Activated CD8-positive, alpha-beta memory T cell treated with anti-CD3 and anti-CD28 coated beads, Interleukin-2, amount 50 U/mL, for 24 hours (primary cell): Measurements from ENCODE around the gene CADM3.

Experiments
- DNase-seq: peaks from one replicate; pipeline ENCODE4 v3.0.0-alpha.2; 2020; ENCODE audit errors: extremely low read depth

Gene CADM3

DNA sequence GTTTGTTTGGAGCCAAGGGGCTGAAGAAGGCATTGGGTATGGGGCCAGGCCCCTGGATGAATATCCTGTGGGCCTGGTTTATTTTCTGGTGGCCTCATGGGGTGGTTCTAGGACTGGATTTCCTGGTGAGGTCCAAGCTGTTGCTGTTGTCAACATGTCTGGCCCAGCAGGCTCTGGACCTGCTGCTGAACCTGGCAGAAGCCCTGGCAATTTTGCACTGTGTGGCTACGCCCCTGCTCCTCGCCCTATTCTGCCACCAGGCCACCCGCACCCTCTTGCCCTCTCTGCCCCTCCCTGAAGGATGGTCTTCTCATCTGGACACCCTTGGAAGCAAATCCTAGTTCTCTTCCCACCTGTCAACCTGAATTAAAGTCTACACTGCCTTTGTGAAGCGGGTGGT lies 34.7 kb downstream of the CADM3 start:
- no peak for DNase-seq

DNA sequence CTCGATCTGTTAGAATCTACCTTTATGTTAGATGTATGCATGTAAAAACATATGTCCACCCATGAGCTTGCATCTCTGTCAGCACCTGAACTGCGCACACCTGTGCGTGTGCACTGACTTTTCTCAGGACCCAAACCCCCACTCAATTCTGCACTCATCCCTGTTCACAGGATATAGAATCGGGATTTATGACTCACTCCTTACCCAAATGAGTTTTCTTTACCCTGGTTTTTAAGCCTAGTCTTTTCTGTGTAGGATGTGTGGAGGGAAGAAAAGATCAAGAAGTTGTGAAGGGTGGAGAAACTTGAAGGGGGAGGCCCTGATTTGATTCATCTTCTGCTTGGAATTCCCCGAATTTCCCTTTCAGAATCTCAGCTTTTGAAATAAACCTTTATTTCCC lies 35.7 kb downstream of the CADM3 start:
- no peak for DNase-seq

- no peak for DNase-seq
Measured at GRCh38 chr1:159207774-159208173, 36.4 kb downstream of the CADM3 start.

DNA sequence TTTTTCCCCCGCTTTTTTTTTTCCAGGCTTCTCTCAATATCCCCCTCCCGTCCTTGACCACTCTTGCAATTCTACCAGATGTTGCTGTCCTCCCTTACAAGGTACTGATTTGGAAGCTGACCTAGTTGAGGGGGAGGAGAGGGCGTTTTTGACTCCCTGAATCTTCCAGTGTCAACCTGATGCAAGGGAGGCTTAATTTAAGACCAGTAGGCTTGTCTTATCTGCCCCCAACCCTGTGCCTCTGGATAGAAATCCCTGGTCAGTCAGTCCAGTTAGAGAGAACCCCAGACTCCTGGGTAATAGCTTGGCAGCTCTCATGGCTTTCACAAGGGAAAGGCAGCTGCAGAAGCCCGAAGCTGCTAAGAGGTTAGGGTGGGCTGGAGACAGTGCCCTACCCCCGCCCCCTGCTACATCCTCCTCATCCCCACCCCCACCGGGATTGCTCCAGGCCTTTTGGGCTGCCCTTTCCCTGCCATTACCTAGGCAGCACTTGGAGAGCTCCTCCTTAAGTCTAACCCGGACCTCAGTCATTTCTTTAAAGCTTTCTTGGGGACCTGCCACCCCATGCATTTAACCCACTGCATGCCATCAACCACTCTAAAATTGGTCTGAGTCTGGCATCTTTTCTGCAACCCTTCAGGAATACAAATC lies 36.9 kb downstream of the CADM3 start:
- DNase-seq: no peak

DNA sequence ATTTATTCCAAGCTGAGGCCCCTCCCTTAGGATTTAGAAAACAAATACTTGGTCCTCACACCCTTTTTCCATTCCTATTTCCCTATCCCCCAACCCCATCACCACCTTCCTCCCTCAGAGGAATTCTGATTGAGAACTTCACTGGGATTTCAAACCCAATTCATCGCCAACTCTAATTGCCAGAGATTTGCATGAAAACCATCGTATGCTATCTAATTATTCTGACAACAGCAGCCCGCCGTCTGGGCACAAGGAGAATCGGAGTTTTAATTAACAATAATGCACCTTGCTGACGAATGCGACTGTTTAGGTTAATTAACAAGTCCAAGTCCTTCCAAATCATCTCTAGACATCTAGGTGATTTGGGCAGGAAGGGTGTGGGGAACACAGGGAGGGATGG lies 37.6 kb downstream of the CADM3 start:
- no peak for DNase-seq

DNA sequence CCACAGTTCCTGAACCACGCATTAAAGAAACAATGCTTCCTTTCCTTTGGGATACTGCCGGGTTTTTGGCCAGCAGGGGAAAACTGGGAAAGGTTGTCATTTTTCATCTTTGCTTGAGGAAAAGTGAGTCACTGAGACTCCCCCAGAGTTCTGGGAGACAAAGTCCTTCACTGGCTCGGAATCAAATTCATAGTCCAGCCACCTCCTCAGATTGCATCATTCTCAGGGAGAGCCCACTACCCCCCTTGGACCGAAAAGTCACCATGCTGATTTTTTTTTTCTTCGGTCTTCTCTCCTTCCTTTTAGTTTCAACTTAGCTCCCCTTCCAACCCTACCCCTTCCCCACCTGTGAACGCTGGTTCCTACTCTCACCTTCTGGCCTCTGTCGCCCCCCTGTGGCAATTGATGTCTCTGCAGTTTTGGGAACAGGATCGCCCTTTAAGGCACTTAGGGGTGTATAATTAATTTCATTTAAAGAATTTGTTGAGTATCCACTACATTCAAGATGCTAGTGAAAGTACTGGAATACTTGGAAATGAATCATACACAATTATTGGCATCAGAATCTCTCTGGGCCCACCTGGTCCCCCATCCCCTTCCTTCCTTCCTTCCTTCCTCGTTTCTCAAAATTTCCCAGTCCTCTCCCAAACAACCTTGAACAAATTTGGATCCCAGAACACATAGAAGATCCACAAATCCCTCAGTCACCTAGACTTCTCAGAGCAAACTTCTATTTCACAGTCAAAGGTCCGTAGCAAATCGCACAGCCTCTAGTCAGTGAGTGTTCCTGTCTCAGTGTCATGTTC lies 40.1 kb downstream of the CADM3 start:
- peak; percentile 21 for DNase-seq

DNA sequence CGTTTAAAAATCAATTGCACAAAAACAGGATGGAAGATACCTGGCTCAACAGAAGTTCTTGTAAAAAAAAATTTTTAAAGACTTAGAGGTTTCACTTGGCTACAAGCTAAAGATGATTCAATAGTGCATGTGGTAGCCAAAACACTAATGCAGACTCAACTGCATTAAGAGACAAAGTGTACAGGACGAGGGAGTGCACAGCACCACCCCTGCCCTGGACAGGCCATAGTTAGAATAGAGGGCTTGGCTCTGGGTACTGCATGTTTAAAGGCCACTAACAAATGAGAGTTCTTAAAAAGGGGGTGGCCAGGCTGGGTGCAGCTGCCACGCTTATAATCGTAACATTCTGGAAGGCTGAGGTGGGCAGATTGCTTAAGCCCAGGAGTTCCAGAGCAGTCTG lies 41.2 kb downstream of the CADM3 start:
- DNase-seq: no peak

- DNase-seq: no peak
Measured at GRCh38 chr1:159214149-159214760, 42.8 kb downstream of the CADM3 start.

DNA sequence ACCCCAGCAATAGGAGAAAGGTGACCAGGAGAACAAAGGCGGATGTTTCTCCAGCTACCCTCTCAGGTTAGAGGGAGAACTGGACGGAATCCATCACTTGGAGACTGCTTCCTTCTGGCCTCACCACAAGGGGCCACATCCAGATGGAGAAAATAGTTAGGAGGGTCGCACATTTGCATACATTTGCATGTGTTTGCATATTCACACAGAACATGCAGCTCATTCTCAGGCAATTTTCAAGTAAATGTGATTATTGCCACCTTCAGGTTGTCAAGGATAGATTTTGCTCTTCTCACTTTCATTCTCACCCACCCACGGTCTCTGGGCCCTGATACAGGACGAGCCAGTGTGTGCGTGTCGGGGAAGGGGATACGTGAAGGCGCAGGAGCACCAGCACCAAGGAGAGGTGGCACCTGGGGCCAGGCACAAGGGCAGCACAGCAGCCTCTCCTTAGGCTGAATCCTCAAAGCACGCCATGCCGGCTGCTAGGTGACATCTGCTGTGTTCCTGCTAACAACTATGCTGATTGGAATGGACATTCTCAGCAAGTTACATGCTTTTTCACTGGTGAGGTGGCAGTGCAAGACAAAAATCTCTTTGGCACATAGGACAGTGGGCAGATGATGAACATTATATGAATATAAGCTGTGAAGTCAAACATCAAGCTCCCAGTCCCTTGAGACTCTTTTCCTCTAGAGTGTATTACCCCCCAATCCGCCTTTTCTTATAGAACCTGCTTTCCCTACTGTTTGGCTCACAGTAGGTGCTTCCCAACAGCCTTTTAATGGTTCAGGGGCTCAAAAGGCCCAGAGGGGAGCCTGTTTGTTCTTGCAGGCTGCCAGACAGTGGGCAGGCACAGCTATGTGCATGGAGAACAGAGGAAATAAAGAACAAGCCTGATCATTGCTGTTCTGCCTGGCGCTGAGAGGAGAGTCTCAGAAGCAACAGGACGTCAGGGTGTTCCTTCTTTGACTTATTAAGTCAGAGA lies 47.5 kb downstream of the CADM3 start:
- DNase-seq: no peak

DNA sequence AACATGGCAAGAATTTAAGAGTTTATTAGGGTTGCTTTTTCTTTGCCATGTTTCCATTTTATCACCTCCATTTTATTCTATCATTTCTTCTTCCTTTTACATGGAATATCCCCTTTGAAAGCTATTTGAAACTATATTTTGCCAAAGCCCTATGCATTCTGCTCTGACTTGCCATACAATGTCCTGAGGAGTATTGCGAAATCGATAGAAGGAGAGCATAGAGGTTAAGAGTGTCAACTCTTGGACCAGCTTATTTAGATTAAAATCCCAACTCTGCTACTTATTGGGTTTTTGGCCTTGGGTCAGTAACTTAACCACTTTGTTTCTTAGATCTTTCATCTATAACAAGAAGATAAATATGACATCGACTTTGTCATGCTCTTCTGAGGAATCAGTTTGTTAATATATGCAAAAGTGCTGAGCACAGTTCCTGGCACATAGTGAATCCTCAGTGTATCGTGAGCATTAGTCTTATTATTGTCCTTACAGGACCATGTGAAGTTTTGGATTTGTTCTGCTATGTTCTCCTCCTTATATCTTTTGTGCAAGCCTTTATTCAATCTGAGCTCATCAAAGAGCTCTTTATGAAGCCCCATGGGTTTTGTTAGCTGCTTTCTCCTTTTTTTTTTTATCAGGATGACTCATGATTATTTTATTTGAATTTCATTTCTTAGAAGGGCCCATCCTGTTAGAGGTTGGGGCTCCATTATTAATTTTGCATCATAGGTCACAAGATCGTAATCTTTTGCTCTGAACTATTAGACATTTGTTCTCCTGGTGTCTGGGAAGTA lies 50.9 kb downstream of the CADM3 start:
- no peak for DNase-seq

- no peak for DNase-seq
Measured at GRCh38 chr1:159223004-159223403, 51.6 kb downstream of the CADM3 start.

GRCh38 chr1:159228554-159228953 lies 57.1 kb downstream of the CADM3 start:
- DNase-seq: no peak

GRCh38 chr1:159229260-159229885 lies 58.0 kb downstream of the CADM3 start:
- no peak for DNase-seq

GRCh38 chr1:159229896-159230295 lies 58.5 kb downstream of the CADM3 start:
- DNase-seq: no peak

DNA sequence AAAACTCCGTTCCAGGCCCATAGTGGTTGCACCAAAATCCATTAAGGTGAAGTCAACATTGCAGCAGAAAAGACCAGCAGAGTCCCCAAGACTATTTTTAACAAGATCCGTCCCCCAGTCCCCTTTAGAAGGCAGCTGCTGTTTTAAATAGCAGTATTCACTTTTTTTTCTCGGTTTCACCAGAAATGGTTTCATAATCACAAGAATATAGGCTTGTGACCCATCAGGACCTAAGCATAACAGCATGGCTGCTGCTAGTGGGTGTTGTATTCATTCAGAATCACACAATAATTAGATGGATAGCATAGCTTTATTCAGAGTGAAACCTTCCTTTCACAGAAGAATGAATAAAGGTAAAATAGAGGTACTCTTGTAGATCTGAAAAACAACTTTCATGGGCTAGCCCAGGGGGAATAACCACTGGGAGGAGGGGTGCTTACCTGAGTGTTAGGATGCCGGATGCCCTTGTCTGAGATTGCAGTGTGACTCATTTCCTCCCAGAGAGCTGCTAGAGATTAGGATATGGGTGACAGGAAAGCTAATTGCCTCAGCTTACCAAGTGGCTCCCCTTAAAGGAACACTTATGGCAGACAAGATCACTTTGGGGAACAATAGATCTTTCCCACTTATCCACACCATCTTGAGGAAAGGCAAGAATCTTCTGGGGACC lies 68.3 kb downstream of the CADM3 start:
- DNase-seq: no peak

DNA sequence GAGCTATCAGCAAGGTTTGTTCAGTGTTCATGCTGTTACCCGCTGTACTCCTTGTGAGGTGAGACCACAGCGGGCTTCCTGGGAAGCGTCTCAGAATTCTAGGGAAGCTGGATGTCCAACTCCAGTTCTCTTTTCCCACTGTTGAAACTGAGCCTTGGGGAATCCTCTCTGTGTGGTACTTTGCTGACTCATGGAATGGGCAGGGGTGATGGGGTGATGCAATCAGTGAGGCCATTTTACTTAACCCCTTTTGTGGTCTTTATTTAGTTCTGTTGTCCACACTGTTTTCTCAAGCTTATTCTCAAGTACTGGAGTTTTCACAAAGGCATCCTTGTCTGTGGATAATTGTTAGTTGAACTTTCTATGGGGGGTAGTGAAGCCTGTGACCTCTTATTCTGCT lies 75.9 kb downstream of the CADM3 start:
- no peak for DNase-seq

DNA sequence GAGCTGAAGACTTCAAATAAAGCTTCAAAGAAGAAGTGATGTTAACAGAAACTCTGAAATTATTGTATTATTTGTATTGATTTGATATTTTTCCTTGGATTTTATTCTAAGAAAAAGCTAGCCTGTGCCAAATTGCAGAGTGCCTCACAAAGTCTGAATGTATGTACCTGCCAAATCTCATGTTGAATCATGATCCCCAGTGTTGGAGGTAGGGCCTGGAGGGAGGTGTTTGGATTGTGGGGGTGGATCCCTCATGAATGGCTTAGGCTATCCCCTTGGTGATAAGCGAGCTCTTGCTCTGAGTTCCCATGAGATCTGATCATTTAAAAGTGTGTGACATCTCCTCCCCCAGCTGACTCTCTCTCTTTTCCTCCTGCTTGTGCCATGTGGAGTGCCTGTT lies 76.9 kb downstream of the CADM3 start:
- DNase-seq: no peak

- no peak for DNase-seq
Measured at GRCh38 chr1:159250638-159251216, 79.3 kb downstream of the CADM3 start.
